ENCODE measurements around the gene POLR1E.

DNA sequence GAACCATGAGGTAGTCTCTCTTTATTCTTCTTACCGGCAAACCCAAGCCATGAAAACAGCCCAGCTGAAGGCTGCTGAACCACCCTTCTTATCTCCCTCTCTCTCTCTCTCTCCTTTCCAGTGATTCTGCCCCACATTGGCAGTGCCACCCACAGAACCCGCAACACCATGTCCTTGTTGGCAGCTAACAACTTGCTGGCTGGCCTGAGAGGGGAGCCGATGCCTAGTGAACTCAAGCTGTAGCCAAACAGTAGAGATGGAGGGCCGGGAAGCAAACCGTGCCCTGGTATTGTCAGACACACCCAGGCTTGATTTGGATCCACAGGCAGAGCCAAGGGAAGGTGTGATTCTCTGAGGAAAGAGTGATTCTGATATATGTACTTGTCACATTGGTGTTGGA lies 49.2 kb upstream of the POLR1E start:
- TF ChIP-seq, protein P1, sequence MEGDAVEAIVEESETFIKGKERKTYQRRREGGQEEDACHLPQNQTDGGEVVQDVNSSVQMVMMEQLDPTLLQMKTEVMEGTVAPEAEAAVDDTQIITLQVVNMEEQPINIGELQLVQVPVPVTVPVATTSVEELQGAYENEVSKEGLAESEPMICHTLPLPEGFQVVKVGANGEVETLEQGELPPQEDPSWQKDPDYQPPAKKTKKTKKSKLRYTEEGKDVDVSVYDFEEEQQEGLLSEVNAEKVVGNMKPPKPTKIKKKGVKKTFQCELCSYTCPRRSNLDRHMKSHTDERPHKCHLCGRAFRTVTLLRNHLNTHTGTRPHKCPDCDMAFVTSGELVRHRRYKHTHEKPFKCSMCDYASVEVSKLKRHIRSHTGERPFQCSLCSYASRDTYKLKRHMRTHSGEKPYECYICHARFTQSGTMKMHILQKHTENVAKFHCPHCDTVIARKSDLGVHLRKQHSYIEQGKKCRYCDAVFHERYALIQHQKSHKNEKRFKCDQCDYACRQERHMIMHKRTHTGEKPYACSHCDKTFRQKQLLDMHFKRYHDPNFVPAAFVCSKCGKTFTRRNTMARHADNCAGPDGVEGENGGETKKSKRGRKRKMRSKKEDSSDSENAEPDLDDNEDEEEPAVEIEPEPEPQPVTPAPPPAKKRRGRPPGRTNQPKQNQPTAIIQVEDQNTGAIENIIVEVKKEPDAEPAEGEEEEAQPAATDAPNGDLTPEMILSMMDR (IDR thresholded peaks at IDR 0.05; ENCODE audit: low read depth, low read length, missing input control), result no peak
- TF ChIP-seq GABPA (IDR thresholded peaks at IDR 0.05 in 1 of 2, conservative IDR thresholded peaks at IDR 0.05 in 1 of 2) (no peak), RXRA (IDR thresholded peaks at IDR 0.05) (no peak), TAF1 (conservative IDR thresholded peaks at IDR 0.05) (no peak), HNF4A (conservative IDR thresholded peaks at IDR 0.05) (no peak), JUND (IDR thresholded peaks at IDR 0.05) (no peak), YY1 (IDR thresholded peaks at IDR 0.05) (no peak), RAD21 (IDR thresholded peaks at IDR 0.05) (no peak), SP1 (IDR thresholded peaks at IDR 0.05) (no peak)
- TF ChIP-seq, protein P2, sequence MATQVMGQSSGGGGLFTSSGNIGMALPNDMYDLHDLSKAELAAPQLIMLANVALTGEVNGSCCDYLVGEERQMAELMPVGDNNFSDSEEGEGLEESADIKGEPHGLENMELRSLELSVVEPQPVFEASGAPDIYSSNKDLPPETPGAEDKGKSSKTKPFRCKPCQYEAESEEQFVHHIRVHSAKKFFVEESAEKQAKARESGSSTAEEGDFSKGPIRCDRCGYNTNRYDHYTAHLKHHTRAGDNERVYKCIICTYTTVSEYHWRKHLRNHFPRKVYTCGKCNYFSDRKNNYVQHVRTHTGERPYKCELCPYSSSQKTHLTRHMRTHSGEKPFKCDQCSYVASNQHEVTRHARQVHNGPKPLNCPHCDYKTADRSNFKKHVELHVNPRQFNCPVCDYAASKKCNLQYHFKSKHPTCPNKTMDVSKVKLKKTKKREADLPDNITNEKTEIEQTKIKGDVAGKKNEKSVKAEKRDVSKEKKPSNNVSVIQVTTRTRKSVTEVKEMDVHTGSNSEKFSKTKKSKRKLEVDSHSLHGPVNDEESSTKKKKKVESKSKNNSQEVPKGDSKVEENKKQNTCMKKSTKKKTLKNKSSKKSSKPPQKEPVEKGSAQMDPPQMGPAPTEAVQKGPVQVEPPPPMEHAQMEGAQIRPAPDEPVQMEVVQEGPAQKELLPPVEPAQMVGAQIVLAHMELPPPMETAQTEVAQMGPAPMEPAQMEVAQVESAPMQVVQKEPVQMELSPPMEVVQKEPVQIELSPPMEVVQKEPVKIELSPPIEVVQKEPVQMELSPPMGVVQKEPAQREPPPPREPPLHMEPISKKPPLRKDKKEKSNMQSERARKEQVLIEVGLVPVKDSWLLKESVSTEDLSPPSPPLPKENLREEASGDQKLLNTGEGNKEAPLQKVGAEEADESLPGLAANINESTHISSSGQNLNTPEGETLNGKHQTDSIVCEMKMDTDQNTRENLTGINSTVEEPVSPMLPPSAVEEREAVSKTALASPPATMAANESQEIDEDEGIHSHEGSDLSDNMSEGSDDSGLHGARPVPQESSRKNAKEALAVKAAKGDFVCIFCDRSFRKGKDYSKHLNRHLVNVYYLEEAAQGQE (IDR thresholded peaks at IDR 0.05), result no peak
- TF ChIP-seq, protein P3, sequence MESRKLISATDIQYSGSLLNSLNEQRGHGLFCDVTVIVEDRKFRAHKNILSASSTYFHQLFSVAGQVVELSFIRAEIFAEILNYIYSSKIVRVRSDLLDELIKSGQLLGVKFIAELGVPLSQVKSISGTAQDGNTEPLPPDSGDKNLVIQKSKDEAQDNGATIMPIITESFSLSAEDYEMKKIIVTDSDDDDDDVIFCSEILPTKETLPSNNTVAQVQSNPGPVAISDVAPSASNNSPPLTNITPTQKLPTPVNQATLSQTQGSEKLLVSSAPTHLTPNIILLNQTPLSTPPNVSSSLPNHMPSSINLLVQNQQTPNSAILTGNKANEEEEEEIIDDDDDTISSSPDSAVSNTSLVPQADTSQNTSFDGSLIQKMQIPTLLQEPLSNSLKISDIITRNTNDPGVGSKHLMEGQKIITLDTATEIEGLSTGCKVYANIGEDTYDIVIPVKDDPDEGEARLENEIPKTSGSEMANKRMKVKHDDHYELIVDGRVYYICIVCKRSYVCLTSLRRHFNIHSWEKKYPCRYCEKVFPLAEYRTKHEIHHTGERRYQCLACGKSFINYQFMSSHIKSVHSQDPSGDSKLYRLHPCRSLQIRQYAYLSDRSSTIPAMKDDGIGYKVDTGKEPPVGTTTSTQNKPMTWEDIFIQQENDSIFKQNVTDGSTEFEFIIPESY (IDR thresholded peaks at IDR 0.05), result no peak
- TF ChIP-seq, protein P4, sequence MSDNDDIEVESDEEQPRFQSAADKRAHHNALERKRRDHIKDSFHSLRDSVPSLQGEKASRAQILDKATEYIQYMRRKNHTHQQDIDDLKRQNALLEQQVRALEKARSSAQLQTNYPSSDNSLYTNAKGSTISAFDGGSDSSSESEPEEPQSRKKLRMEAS (IDR thresholded peaks at IDR 0.05), result no peak
- TF ChIP-seq, protein P5, sequence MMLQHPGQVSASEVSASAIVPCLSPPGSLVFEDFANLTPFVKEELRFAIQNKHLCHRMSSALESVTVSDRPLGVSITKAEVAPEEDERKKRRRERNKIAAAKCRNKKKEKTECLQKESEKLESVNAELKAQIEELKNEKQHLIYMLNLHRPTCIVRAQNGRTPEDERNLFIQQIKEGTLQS (IDR thresholded peaks at IDR 0.05), result no peak
